ENCODE measurements around the gene TTC13.

- TF ChIP-seq, protein P1, sequence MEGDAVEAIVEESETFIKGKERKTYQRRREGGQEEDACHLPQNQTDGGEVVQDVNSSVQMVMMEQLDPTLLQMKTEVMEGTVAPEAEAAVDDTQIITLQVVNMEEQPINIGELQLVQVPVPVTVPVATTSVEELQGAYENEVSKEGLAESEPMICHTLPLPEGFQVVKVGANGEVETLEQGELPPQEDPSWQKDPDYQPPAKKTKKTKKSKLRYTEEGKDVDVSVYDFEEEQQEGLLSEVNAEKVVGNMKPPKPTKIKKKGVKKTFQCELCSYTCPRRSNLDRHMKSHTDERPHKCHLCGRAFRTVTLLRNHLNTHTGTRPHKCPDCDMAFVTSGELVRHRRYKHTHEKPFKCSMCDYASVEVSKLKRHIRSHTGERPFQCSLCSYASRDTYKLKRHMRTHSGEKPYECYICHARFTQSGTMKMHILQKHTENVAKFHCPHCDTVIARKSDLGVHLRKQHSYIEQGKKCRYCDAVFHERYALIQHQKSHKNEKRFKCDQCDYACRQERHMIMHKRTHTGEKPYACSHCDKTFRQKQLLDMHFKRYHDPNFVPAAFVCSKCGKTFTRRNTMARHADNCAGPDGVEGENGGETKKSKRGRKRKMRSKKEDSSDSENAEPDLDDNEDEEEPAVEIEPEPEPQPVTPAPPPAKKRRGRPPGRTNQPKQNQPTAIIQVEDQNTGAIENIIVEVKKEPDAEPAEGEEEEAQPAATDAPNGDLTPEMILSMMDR (IDR thresholded peaks at IDR 0.05) = no peak
- no peak for TF ChIP-seq POLR2A (IDR thresholded peaks at IDR 0.05)
Measured at GRCh38 chr1:230864441-230864840, 114.2 kb downstream of the TTC13 start.
